HL-60/S4 treated with phorbol 12-myristate 13-acetate at 8.2 ng/mL for 4 days and 3 days (cell line): ENCODE measurements around the gene CORO1A.
"Not testable (repeated sequence)": the region's sequence is repeated elsewhere in the genome, so short reads cannot be mapped to it uniquely, and the experiment has no call there.

ENCODE experiments used
- in situ Hi-C: fragments of 300-500 bp; cut with MboI; formaldehyde crosslinking; loops from 2 replicates; pipeline ENCODE4 v1.15.0; 2022; ENCODE audit warnings: low sequenced_read_pairs

Gene CORO1A

DNA sequence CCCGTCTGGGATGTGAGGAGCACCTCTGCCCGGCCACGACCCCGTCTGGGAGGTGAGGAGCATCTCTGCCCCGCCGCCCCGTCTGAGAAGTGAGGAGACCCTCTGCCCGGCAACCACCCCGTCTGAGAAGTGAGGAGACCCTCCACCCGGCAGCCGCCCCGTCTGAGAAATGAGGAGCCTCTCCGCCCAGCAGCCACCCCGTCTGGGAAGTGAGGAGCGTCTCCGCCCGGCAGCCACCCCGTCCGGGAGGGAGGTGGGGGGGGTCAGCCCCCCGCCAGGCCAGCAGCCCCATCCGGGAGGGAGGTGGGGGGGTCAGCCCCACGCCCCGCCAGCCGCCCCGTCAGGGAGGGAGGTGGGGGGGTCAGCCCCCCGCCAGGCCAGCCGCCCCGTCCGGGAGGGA, 14.7 kb upstream of the CORO1A start:
- in situ Hi-C loops = not testable (repeated sequence)

DNA sequence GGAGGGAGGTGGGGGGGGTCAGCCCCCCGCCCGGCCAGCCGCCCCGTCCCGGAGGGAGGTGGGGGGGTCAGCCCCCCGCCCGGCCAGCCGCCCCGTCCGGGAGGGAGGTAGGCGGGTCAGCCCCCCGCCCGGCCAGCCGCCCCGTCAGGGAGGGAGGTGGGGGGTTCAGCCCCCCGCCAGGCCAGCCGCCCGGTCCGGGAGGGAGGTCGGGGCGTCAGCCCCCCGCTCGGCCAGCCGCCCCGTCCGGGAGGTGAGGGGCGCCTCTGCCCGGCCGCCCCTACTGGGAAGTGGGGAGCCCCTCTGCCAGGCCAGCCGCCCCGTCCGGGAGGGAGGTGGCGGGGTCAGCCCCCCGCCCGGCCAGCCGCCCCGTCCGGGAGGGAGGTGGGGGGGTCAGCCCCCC, 14.0 kb upstream of the CORO1A start:
- in situ Hi-C loops = not testable (repeated sequence)

DNA sequence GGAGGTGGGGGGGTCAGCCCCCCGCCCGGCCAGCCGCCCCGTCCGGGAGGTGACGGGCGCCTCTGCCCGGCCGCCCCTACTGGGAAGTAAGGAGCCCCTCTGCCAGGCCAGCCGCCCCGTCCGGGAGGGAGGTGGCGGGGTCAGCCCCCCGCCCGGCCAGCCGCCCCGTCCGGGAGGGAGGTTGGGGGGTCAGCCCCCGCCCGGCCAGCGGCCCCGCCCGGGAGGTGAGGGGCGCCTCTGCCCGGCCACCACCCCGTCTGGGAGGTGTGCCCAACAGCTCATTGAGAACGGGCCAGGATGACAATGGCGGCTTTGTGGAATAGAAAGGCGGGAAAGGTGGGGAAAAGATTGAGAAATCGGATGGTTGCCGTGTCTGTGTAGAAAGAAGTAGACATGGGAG, 13.3 kb upstream of the CORO1A start:
- in situ Hi-C loops = not testable (repeated sequence)

- in situ Hi-C loops = no loop called here
Observed at GRCh38 chr16:30173054-30173453, 10.3 kb upstream of the CORO1A start.

DNA sequence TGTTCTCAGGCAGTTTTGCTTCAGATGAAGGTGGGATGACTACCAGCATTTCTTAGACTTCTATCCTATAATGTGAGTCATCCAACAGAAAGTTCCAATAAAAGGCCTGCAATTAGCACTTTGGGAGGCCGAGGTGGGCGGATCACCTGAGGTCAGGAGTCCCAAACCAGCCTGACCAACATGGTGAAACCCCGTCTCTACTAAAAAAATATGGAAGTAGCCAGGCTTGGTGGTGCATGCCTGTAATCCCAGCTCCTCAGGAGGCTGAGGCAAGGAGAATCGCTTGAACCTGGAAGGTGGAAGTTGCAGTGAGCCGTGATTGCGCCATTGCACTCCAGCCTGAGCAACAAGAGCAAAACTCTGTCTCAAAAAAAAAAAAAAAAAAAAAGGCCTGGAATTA, 6.5 kb upstream of the CORO1A start:
- in situ Hi-C loops = not testable (repeated sequence)

DNA sequence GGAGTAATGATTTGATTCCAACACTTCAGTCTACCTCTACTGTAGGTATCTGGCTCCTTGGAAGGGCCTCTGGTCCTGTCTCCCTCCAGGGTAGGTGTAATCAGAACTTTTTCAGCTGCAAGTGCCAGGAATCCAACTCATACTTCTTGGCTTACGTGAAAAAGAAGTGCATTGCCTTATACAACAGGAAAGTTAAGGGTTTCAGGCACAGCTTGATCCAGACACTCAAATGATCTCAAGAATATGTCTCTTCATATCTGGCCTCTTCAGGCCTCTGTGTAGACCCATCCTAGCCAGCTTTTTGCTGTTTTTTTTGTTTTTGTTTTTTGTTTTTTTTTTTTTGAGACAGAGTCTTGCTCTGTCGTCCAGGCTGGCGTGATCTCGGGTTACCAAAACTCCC, 4.2 kb upstream of the CORO1A start:
- in situ Hi-C loops = no loop called here

DNA sequence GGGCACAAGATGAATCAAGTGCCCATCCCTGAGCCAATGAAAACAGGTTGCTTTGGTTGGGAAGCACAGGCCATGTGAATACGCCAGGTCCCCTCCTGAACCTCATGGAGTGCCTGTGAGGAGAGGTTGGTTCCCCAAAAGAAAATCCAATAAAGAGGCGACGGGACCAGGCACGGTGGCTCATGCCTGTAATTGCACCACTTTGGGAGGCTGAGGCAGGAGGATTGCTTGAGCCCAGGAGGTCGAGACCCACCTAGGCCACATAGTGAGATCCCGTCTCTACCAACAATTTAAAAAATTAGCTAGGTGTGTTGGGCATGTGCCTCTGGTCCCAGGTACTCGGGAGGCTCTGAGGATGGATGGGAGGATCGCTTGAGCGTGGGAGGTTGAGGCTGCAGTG, 3.5 kb upstream of the CORO1A start:
- in situ Hi-C loops = no loop called here

DNA sequence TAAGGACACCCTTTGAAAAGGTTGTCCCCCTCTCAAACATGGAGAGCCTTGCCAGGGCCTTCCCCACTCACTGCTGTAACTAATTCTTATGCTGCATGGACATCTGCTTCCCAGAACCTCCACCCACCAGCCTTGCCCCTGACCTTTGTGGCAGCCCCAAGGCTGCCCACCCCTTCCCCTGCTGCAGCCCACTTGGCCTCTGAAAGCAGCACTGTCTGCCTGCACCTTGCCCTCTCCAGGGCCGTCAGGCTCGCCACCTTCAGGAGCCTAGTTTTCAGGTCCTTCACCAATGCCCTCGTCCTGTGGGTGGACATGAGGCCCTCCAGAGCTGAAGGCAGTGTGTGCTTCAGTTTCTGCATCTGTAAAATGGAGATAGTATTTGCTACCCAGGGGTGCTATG, 2.7 kb upstream of the CORO1A start:
- in situ Hi-C loops = no loop called here

- in situ Hi-C loops = no loop called here
Observed at GRCh38 chr16:30184096-30184890, 891 bp downstream of the CORO1A start.

GRCh38 chr16:30184891-30185682, 1.7 kb downstream of the CORO1A start:
- in situ Hi-C loops = no loop called here

DNA sequence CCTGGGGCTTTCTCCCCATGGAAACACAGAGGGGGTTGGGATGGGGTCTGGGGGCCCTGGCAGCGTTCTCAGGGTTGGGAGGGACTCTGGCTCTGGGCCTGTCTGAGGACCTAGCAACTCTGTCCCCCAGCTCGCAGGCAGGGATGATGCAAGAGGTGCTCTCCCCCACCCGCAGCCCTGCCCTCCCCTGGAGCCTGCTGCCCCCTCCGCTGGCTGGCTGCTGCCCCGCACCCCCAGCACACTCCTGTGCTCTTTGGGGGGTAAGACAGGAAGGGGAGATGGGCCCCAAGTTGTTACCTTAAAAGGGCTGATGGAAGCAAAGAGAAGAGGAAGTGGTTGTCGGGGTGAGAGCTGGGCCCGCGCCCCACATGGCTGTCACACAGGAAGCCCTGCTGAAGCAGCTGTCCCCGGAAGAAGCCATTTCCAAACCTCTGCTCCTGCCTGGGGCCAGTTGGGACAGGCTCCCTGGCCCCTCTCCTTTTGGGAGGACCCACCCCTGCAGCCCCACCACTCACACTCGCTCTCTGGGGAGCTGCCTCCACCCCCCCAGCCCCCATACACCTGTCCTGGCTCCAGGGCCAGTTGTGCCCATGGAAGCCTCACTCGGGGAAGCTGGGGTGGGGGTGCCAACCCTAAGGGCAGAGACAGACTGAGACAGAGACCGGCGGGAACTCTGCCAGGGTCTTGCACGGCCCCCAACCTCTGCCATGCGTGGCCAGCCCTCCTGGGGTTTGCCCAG, 2.5 kb downstream of the CORO1A start:
- in situ Hi-C loops = no loop called here

- in situ Hi-C loops = no loop called here
Observed at GRCh38 chr16:30186444-30186781, 3.0 kb downstream of the CORO1A start.

GRCh38 chr16:30186782-30187555, 3.6 kb downstream of the CORO1A start:
- in situ Hi-C loops = no loop called here

DNA sequence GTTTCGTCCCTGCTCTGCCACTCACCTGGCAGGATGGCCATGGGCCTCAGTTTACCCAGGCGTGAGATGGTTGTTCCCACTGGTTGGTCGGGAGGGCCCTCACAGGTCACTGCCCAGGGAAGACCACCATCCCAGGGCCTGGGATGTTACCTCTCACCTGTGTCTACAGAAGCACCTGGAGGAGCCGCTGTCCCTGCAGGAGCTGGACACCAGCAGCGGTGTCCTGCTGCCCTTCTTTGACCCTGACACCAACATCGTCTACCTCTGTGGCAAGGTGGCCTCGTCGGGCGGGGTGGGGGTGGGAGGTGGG, 4.1 kb downstream of the CORO1A start:
- in situ Hi-C loops = no loop called here

- in situ Hi-C loops = no loop called here
Observed at GRCh38 chr16:30187971-30188561, 4.7 kb downstream of the CORO1A start.

DNA sequence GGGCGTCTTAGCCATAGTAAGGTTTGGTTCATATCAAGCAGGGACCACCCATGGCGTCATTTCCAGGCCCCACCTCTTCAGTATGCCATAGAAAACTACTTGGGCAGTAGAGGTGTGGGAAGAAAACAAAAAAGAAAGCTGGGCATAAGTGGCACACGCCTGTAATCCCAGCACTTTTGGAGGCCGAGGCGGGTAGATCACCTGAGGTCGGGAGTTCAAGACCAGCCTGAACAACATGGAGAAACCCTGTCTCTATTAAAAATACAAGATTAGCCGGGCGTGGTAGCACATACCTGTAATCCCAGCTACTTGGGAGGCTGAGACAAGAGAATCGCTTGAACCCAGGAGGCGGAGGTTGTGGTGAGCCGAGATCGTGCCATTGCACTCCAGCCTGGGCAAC, 7.8 kb downstream of the CORO1A start:
- in situ Hi-C loops = not testable (repeated sequence)

DNA sequence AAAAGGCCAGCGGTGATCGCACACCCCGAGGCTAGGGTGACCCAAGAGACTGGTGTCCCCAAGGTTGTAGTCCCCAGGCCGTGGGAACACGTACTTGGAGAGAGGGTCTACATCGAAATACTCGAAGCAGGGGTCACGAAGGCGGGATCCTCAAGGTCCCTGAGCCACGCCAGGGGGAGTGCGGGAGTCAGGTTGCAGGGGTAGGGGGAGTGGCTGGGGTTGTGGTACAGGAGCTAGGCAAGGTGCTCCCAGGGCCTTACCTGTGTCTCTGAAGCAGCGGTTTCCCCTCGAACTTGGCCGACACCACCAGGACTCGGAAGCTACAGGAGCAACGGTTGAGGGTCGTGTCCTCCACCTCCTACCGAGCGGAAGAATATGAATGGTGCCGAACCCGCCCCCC, 9.7 kb downstream of the CORO1A start:
- in situ Hi-C loops = not testable (repeated sequence)

- in situ Hi-C loops = not testable (repeated sequence)
Observed at GRCh38 chr16:30193615-30194014, 10.2 kb downstream of the CORO1A start, which contains the start of the genes BOLA2B and SLX1A. BOLA2B (minus strand) TSS chr16:30193666; CDS start chr16:30193595, 71 bp downstream. SLX1A (plus strand) TSS chr16:30193875; CDS start chr16:30194085, 210 bp downstream.

DNA sequence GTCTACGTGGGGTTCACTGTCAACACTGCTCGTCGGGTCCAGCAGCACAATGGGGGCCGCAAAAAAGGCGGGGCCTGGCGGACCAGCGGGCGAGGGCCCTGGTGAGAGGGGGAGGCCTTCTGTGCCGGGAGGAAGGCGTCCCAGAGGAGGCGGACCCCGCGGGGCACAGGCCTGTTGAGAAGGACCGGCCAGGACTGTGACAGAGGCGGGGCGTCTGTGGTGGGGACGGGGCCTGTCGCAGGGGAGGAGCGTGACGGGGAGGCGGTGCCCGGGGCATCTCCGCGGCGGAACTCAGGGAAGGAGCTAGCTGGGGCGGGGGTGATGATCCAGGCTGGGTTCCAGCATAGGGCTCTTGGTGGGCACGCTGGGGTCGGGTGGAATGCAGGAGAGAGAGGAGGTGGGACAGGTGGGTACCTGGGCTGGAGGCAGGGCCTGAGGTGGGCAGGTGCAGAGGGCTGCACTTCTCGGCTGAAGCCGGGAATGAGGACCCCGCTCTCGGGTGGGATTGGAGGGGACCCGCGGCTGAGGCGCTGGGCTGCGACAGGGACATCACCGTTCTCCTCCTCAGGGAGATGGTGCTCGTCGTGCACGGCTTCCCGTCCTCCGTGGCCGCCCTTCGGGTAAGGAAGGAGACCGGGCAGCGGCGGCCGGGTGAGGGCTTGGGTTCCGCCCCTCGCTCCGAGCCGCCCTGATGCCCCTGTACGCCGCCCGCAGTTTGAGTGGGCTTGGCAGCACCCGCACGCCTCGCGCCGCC, 10.9 kb downstream of the CORO1A start:
- in situ Hi-C loops = not testable (repeated sequence)

DNA sequence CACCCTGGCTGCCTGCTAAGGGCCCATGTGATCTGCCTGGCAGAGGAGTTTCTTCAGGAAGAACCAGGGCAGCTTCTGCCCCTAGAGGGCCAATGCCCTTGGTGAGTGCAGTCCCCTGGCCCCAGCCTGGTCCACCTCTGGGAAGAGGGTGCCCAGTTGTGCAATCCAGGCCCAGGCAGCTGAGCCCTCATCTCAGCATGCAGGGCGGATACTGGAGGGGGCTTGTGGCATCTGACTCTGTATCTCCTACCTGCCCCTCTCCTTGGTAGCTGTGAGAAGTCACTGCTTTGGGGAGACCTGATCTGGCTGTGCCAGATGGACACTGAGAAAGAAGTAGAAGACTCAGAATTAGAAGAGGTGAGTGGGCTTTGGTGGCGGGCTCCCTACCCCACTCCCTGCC, 13.6 kb downstream of the CORO1A start:
- in situ Hi-C loops = not testable (repeated sequence)
